ENCODE data around the gene CD163. TPM values are rescaled to one million over a fixed set of nuclear protein-coding genes. Genes with fewer than 3 reads are reported as not detected.
"Not testable (repeated sequence)": the region's sequence is repeated elsewhere in the genome, so short reads cannot be mapped to it uniquely, and the experiment has no call there.

CD163 gene
- 100 to 1,000 TPM in 1 of 6 experiments, 10 to 100 TPM in 5; 47.4 to 120 (median 67.3) TPM for total RNA-seq
- long read RNA-seq, partial matches to known transcripts: 2 of 3 reads
- long read RNA-seq, other reads (novel, unspliced or antisense): 0 of 3 reads

DNA sequence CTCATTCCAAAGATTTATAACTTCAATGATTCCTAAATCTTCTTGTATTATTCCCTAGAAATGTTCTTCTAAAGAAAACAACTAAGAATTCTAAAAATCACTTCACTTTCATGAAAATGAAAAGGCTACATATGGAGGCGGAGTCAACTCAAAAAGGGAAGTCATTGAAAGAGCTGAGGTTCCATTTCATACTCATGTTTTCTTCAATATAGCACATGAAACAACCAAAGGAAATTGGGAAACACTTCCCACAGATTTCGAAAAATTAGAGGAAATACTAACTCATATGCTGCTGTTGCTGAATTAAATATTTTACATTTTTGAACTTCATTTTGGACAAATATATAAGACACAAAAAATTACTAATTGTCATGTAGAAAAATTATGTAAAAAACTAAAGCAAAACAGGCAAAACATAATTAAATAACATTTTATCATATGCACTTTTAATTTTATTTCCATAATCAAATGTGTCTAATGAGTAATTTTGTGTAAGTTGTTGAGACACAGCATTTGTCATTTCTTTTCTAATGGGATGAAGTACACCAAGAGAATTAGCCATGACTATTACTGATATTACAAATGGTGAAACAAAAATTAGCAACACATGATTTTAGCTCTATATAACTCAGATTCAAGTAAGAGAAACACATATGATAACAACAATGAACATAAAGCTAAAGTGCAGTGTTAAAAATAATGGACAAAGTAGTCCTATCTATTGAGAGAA, at the start of gene CD163:
Gene CD163, minus strand, starts transcription at position 92 of the 730 bp plus-strand sequence. Its CDS starts 87 bp downstream, at position 5.
- H3K4me3 ChIP-seq: peak within 1 kb of the TSS; percentile 5 to 29 (median 14)
- no peaks in the 10 kb centered on the region for H3K4me1 ChIP-seq
- ATAC-seq (peak in 3 of 4 donors; percentile 25 to 32 (median 28)), DNase-seq (no peak)
- intact Hi-C loops (cut with DNase I): no loop called here
- peak within 1 kb of the TSS in 1 of 3 donors; percentile 23 for H3K27ac ChIP-seq
- H3K27me3 ChIP-seq: no peaks in the 10 kb centered on the region
- no peaks in the 10 kb centered on the region for H3K36me3 ChIP-seq
- WGBS (ENCODE audit: insufficient coverage, low coverage, low lambda C conversion rate, missing lambda C conversion rate): 52% methylated on average over 2 of the region's 2 CpGs
- TF ChIP-seq, protein P1, sequence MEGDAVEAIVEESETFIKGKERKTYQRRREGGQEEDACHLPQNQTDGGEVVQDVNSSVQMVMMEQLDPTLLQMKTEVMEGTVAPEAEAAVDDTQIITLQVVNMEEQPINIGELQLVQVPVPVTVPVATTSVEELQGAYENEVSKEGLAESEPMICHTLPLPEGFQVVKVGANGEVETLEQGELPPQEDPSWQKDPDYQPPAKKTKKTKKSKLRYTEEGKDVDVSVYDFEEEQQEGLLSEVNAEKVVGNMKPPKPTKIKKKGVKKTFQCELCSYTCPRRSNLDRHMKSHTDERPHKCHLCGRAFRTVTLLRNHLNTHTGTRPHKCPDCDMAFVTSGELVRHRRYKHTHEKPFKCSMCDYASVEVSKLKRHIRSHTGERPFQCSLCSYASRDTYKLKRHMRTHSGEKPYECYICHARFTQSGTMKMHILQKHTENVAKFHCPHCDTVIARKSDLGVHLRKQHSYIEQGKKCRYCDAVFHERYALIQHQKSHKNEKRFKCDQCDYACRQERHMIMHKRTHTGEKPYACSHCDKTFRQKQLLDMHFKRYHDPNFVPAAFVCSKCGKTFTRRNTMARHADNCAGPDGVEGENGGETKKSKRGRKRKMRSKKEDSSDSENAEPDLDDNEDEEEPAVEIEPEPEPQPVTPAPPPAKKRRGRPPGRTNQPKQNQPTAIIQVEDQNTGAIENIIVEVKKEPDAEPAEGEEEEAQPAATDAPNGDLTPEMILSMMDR (IDR thresholded peaks at IDR 0.05): no peak
- no peak for TF ChIP-seq POLR2A (IDR thresholded peaks at IDR 0.05)
- H3K9me3 ChIP-seq: no peaks in the 10 kb centered on the region

DNA sequence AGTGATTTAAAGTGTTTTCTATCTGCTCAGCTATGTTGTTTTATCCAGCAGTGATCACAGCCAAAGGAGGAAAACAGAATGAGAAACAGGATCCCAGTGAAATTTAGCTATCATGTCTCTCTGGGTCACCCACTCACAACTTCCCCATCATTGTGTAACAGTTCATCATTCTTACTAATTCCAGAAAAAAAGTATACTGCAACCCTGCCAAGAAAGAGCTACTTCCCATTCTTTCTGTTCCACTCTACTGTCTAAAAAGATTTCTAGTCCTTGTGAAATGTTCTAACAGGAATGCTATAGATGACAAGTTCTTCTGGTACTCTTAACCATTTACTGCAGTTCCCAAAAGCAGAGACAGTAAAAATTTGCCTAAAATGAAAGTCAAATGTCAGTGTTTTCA, 39.2 kb upstream of the CD163 start:
- DNase-seq (no peak), ATAC-seq (peak; percentile 30 to 71 (median 50))
- H3K27me3 ChIP-seq: no peaks in the 10 kb centered on the region
- intact Hi-C loops (cut with DNase I): no loop called here
- no peaks in the 10 kb centered on the region for H3K4me1 ChIP-seq
- no peaks in the 10 kb centered on the region for H3K9me3 ChIP-seq
- TF ChIP-seq, protein P1 (IDR thresholded peaks at IDR 0.05): no peak
- no peak for TF ChIP-seq POLR2A (IDR thresholded peaks at IDR 0.05)
- H3K4me3 ChIP-seq: no peak overlapping the region
- H3K27ac ChIP-seq: no peak overlapping the region
- H3K36me3 ChIP-seq: no peaks in the 10 kb centered on the region

DNA sequence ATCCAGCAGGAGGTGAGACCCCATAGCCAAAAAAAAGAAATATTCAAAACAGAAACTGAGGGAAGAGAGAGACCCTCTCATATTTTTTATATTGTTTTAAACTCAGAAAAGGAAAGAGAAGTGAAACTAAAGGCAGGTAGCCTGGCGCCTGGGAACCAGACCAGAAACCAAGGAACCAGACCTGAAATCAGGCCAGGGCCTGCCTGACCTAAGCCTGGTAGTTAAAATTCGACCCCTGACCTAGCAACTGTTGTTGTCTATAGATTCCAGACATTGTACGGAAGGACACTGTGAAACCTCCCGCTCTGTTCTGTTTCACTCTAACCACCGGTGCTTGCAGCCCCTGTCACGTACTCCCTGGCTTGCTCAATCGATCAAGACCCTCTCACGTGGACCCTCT, 38.5 kb upstream of the CD163 start:
- ATAC-seq: no peak

DNA sequence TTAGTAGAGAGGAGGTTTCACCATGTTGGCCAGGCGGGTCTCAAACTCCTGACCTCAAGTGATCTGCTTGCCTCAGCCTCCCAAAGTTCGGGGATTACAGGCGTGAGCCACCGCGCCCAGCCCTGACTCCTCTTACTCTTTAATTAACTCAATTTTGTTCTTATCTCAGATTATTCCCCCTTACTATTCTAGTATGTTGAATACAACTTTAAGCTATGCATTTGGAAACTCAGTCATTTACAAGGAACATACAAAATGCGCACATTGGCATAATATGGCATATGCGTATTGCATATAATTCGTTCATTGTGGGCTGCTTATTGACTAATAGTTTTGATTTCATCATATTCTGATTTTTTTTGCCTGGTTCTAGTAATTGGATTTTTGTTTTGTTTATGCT, 10.8 kb upstream of the CD163 start:
- H3K36me3 ChIP-seq: no peaks in the 10 kb centered on the region
- H3K9me3 ChIP-seq: no peaks in the 10 kb centered on the region
- 90% methylated on average over 8 of the region's 8 CpGs for WGBS (ENCODE audit: insufficient coverage, low coverage, low lambda C conversion rate, missing lambda C conversion rate)
- TF ChIP-seq, protein P1 (IDR thresholded peaks at IDR 0.05): no peak
- TF ChIP-seq POLR2A (IDR thresholded peaks at IDR 0.05): no peak
- H3K4me1 ChIP-seq: peaks cover 0 to 34% (median 3%) of the 10 kb centered on the region in 4 donors
- H3K27me3 ChIP-seq: no peaks in the 10 kb centered on the region
- DNase-seq (no peak), ATAC-seq (no peak)
- H3K27ac ChIP-seq: no peak overlapping the region
- intact Hi-C loops (cut with DNase I): no loop called here
- no peak overlapping the region for H3K4me3 ChIP-seq

More for the DNA sequence above, 38.5 kb upstream of the CD163 start:
- H3K9me3 ChIP-seq: no peaks in the 10 kb centered on the region
- H3K27me3 ChIP-seq: no peaks in the 10 kb centered on the region
- no peak overlapping the region for H3K27ac ChIP-seq
- no peaks in the 10 kb centered on the region for H3K4me1 ChIP-seq
- 68% methylated on average over 7 of the region's 8 CpGs for WGBS (ENCODE audit: insufficient coverage, low coverage, low lambda C conversion rate, missing lambda C conversion rate)
- intact Hi-C loops (cut with DNase I): no loop called here
- no peak overlapping the region for H3K4me3 ChIP-seq
- no peak for TF ChIP-seq POLR2A (IDR thresholded peaks at IDR 0.05)
- no peaks in the 10 kb centered on the region for H3K36me3 ChIP-seq
- DNase-seq: no peak

DNA sequence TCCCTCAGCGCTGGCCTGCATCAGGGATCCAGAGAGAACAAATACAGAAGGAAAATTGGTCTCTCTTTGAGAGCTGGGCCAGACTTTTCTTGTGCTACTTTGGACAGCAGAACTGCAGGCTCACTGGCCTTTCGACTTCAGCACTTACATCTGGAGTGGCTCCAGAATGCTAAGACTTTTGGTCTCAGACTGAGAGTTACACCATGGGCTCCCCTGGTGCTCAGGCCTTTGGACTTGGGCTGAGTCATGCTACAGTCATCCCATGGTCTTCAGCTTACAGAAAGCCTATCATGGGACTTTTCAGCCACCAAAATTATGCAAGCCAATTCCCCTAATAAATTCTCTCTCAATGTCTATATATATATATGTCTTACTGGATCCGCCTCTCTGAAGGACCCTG, 9.0 kb upstream of the CD163 start:
- peak; percentile 98 to 100 (median 98) for ATAC-seq
- H3K4me1 ChIP-seq: peaks cover 0 to 38% (median 3%) of the 10 kb centered on the region in 4 donors
- peak overlapping the region in 2 of 3 donors; percentile 17 to 45 for H3K27ac ChIP-seq
- H3K27me3 ChIP-seq: no peaks in the 10 kb centered on the region
- TF ChIP-seq, protein P1 (IDR thresholded peaks at IDR 0.05): no peak
- no peak for TF ChIP-seq POLR2A (IDR thresholded peaks at IDR 0.05)
- no peaks in the 10 kb centered on the region for H3K36me3 ChIP-seq
- no peak overlapping the region for H3K4me3 ChIP-seq
- intact Hi-C loops (cut with DNase I): no loop called here
- H3K9me3 ChIP-seq: no peaks in the 10 kb centered on the region
- WGBS (ENCODE audit: insufficient coverage, low coverage, low lambda C conversion rate, missing lambda C conversion rate): 12% methylated on average over 3 of the region's 3 CpGs
- DNase-seq: peak; percentile 66 to 85 (median 80)

DNA sequence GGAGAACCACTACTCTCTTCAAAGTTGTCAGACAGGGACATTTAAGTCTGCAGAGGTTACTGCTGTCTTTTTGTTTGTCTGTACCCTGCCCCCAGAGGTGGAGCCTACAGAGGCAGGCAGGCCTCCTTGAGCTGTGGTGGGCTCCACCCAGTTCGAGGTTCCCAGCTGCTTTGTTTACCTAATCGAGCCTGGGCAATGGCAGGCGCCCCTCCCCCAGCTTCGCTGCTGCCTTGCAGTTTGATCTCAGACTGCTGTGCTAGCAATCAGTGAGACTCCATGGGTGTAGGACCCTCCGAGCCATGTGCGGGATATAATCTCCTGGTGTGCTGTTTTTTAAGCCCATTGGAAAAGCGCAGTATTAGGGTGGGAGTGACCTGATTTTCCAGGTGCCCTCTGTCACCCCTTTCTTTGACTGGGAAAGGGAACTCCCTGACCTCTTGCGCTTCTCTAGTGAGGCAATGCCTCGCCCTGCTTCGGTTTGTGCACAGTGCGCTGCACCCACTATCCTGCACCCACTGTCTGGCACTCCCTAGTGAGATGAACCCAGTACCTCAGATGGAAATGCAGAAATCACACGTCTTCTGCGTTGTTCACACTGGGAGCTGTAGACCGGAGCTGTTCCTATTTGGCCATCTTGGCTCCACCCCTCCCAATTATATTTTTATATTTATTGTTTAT, 6.4 kb upstream of the CD163 start:
- H3K36me3 ChIP-seq; H3K27ac ChIP-seq; ATAC-seq; H3K27me3 ChIP-seq; H3K4me3 ChIP-seq; intact Hi-C loops (cut with DNase I); H3K9me3 ChIP-seq: not testable (repeated sequence)
- DNase-seq: peak; percentile 64 to 85 (median 74)
- 57% methylated on average over 8 of the region's 14 CpGs for WGBS (ENCODE audit: insufficient coverage, low coverage, low lambda C conversion rate, missing lambda C conversion rate)
- H3K4me1 ChIP-seq: peaks cover 0 to 38% (median 3%) of the 10 kb centered on the region in 4 donors

All from right lobe of liver (tissue), 6 donors.